ENCODE measurements around the gene TPSAB1. TPM values are rescaled to one million over a fixed set of nuclear protein-coding genes. Genes with fewer than 3 reads are reported as not detected.
"Not testable (repeated sequence)": the region's sequence is repeated elsewhere in the genome, so short reads cannot be mapped to it uniquely, and the experiment has no call there.

The TPSAB1 gene
- polyA plus RNA-seq, 3 donors, result not detected

DNA sequence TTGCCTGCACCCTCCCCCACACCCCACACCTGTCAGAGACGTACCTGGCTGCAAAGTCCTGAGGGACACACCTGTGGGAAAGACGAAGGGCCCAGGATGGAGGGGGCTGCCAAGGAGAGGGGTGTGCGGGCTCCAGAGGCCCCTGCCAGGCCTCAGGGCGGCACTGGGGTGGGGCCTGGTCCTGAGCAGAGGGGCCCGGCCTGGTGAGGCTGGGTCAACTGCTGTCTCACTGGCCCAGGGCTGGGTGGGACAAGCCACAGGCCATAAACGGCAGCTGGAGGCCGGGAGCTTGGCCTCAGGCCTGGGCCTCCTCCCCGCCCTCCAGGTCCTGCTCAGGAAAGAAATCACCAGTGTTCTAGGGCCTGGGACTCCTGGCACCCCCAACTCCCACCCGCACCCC lies 15.9 kb upstream of the TPSAB1 start:
- Histone ChIP-seq H3K36me3 (replicated peaks in 1 of 2; ENCODE audit: control insufficient read depth in 1 of 2, insufficient read depth in 2 of 2, low read length in 2 of 2) (no peaks in the 10 kb centered on the region), H3K79me2 (ENCODE audit: insufficient read depth, low read length) (no peaks in the 10 kb centered on the region), H2AFZ (ENCODE audit: insufficient read depth, low read depth, low read length, poor library complexity, severe bottlenecking) (no peak overlapping the region), H4K20me1 (ENCODE audit: insufficient read depth, low read length) (no peaks in the 10 kb centered on the region), H3K4me3 (replicated peaks in 1 of 3; ENCODE audit: low read depth in 2 of 3, low read length in 3 of 3) (no peak overlapping the region), H3K27ac (ENCODE audit: low read depth in 1 of 2, low read length in 2 of 2) (no peak overlapping the region), H3K27me3 (ENCODE audit: control insufficient read depth in 2 of 2, insufficient read depth in 2 of 2, low read length in 2 of 2) (no peaks in the 10 kb centered on the region), H3K9ac (ENCODE audit: insufficient read depth, low read length, poor library complexity, severe bottlenecking) (no peak overlapping the region), H3K4me1 (ENCODE audit: control insufficient read depth in 1 of 2, insufficient read depth in 2 of 2, low read length in 2 of 2) (no peaks in the 10 kb centered on the region), H3K9me3 (replicated peaks in 1 of 2; ENCODE audit: control insufficient read depth in 1 of 2, insufficient read depth in 1 of 2, low read length in 2 of 2) (no peaks in the 10 kb centered on the region), H3K4me2 (replicated peaks; ENCODE audit: extremely low read depth, low read length, poor library complexity, severe bottlenecking) (no peak overlapping the region)
- Mint-ChIP-seq H3K36me3 (no peaks in the 10 kb centered on the region), H3K4me1 (no peaks in the 10 kb centered on the region), H3K9me3 (peaks cover 0 to 2% (median 0%) of the 10 kb centered on the region in 7 donors), H3K27me3 (ENCODE audit: low read depth in 3 of 3) (peaks cover 0 to 3% (median 0%) of the 10 kb centered on the region in 3 donors), H3K27ac (no peak overlapping the region), H3K4me3 (no peak overlapping the region)
- WGBS (ENCODE audit: insufficient coverage), result 85% methylated on average over 7 of the region's 9 CpGs
- DNase-seq, result no peak
- TF ChIP-seq, protein P1, sequence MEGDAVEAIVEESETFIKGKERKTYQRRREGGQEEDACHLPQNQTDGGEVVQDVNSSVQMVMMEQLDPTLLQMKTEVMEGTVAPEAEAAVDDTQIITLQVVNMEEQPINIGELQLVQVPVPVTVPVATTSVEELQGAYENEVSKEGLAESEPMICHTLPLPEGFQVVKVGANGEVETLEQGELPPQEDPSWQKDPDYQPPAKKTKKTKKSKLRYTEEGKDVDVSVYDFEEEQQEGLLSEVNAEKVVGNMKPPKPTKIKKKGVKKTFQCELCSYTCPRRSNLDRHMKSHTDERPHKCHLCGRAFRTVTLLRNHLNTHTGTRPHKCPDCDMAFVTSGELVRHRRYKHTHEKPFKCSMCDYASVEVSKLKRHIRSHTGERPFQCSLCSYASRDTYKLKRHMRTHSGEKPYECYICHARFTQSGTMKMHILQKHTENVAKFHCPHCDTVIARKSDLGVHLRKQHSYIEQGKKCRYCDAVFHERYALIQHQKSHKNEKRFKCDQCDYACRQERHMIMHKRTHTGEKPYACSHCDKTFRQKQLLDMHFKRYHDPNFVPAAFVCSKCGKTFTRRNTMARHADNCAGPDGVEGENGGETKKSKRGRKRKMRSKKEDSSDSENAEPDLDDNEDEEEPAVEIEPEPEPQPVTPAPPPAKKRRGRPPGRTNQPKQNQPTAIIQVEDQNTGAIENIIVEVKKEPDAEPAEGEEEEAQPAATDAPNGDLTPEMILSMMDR (IDR thresholded peaks at IDR 0.05), result no peak
- intact Hi-C loops (cut with micrococcal nuclease), result no loop called here

DNA sequence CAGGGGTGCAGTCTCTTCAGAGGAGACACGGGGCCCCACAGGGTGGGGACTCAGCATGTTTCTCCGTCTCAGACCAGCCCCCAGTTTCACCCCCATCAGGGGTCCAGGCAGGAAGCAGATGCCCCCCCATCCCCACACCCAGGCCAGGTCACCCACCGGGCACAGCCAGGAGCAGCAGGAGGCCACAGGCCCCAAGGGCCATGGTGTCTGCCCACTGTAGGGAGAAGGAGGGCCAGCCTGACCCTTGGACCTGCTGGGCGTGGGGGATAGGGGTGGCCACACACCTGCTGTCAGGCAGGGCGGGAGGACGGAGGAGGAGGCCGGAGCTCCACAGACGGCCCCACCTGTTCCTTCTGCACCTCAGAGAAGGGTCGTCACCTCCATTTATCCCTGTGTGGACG lies 15.5 kb upstream of the TPSAB1 start, which contains the start of gene TPSG1:
TSS of gene TPSG1 (minus strand) at position 218 of the 401 bp plus-strand sequence. CDS start at position 202, 16 bp downstream.
- H3K36me3 ChIP-seq (replicated peaks in 1 of 2; ENCODE audit: control insufficient read depth in 1 of 2, insufficient read depth in 2 of 2, low read length in 2 of 2), result no peaks in the 10 kb centered on the region
- Mint-ChIP-seq H3K36me3 (no peaks in the 10 kb centered on the region), H3K27me3 (ENCODE audit: low read depth in 3 of 3) (peaks cover 0 to 3% (median 0%) of the 10 kb centered on the region in 3 donors), H3K4me3 (no peak within 1 kb of the TSS), H3K27ac (no peak within 1 kb of the TSS), H3K9me3 (peaks cover 0 to 2% (median 0%) of the 10 kb centered on the region in 7 donors), H3K4me1 (no peaks in the 10 kb centered on the region)
- no peaks in the 10 kb centered on the region for H3K9me3 ChIP-seq (replicated peaks in 1 of 2; ENCODE audit: control insufficient read depth in 1 of 2, insufficient read depth in 1 of 2, low read length in 2 of 2)
- H3K27me3 ChIP-seq (ENCODE audit: control insufficient read depth in 2 of 2, insufficient read depth in 2 of 2, low read length in 2 of 2), result no peaks in the 10 kb centered on the region
- H3K4me2 ChIP-seq (replicated peaks; ENCODE audit: extremely low read depth, low read length, poor library complexity, severe bottlenecking), result no peak within 1 kb of the TSS
- H3K79me2 ChIP-seq (ENCODE audit: insufficient read depth, low read length), result no peaks in the 10 kb centered on the region
- no peak within 1 kb of the TSS for H3K27ac ChIP-seq (ENCODE audit: low read depth in 1 of 2, low read length in 2 of 2)
- H2AFZ ChIP-seq (ENCODE audit: insufficient read depth, low read depth, low read length, poor library complexity, severe bottlenecking), result no peak within 1 kb of the TSS
- TF ChIP-seq, protein P1 (IDR thresholded peaks at IDR 0.05), result no peak
- DNase-seq, result no peak
- no peaks in the 10 kb centered on the region for H4K20me1 ChIP-seq (ENCODE audit: insufficient read depth, low read length)
- no peak within 1 kb of the TSS for H3K4me3 ChIP-seq (replicated peaks in 1 of 3; ENCODE audit: low read depth in 2 of 3, low read length in 3 of 3)
- no peak within 1 kb of the TSS for H3K9ac ChIP-seq (ENCODE audit: insufficient read depth, low read length, poor library complexity, severe bottlenecking)
- H3K4me1 ChIP-seq (ENCODE audit: control insufficient read depth in 1 of 2, insufficient read depth in 2 of 2, low read length in 2 of 2), result no peaks in the 10 kb centered on the region
- intact Hi-C loops (cut with micrococcal nuclease), result no loop called here
- WGBS (ENCODE audit: insufficient coverage), result 83% methylated on average over 5 of the region's 10 CpGs

DNA sequence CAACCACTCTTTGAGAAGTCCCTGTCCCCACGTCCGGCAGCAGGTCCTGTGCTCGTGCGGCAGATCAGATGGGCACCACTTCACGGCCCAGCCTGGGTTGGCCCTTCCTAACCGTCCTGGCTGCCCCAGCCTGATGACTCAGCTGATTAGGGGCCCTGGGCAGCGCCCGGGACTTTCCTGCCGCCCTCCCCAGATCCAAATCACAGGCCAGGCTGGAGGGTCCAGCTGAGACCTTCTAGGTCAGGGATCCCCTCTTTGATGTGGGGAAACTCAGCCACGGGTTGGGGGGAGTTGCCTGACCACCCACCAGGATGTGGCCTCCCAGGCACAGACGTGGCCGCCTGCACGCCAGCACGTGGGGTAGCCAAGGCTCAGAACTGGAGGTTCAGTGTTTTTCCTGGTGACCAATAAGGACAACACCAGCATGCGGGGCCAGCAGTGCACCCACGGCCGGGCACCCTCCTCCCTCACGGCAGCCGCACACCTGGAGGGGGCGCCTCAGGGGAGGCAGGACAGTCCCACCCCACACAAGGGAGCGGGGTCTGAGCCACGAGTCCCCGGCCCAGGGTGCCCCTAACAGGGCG lies 14.7 kb upstream of the TPSAB1 start:
- H3K9me3 Mint-ChIP-seq; H3K27ac ChIP-seq (ENCODE audit: low read depth in 1 of 2, low read length in 2 of 2); intact Hi-C loops (cut with micrococcal nuclease); H4K20me1 ChIP-seq (ENCODE audit: insufficient read depth, low read length); H2AFZ ChIP-seq (ENCODE audit: insufficient read depth, low read depth, low read length, poor library complexity, severe bottlenecking); H3K79me2 ChIP-seq (ENCODE audit: insufficient read depth, low read length); H3K9ac ChIP-seq (ENCODE audit: insufficient read depth, low read length, poor library complexity, severe bottlenecking); H3K4me3 Mint-ChIP-seq; H3K9me3 ChIP-seq (replicated peaks in 1 of 2; ENCODE audit: control insufficient read depth in 1 of 2, insufficient read depth in 1 of 2, low read length in 2 of 2); H3K4me3 ChIP-seq (replicated peaks in 1 of 3; ENCODE audit: low read depth in 2 of 3, low read length in 3 of 3); H3K4me1 ChIP-seq (ENCODE audit: control insufficient read depth in 1 of 2, insufficient read depth in 2 of 2, low read length in 2 of 2); H3K4me2 ChIP-seq (replicated peaks; ENCODE audit: extremely low read depth, low read length, poor library complexity, severe bottlenecking); H3K27me3 ChIP-seq (ENCODE audit: control insufficient read depth in 2 of 2, insufficient read depth in 2 of 2, low read length in 2 of 2); H3K4me1 Mint-ChIP-seq; H3K27me3 Mint-ChIP-seq (ENCODE audit: low read depth in 3 of 3); H3K36me3 ChIP-seq (replicated peaks in 1 of 2; ENCODE audit: control insufficient read depth in 1 of 2, insufficient read depth in 2 of 2, low read length in 2 of 2); H3K27ac Mint-ChIP-seq; H3K36me3 Mint-ChIP-seq: not testable (repeated sequence)
- WGBS (ENCODE audit: insufficient coverage), result 34% methylated on average over 3 of the region's 24 CpGs
- DNase-seq, result peak in 1 of 3 donors; percentile 20
